Globus pallidus (tissue), 1 donor: ENCODE measurements around the gene IFNA8.
A peak's percentile ranks its signal among the peaks of the same experiment; 100 is the strongest.
"Not testable (repeated sequence)": the region's sequence is repeated elsewhere in the genome, so short reads cannot be mapped to it uniquely, and the experiment has no call there.

Experiments used
- DNase-seq: peaks from one replicate; pipeline ENCODE4 v3.0.0-alpha.2; 2015; ENCODE audit warnings: low spot score

The IFNA8 gene

DNA sequence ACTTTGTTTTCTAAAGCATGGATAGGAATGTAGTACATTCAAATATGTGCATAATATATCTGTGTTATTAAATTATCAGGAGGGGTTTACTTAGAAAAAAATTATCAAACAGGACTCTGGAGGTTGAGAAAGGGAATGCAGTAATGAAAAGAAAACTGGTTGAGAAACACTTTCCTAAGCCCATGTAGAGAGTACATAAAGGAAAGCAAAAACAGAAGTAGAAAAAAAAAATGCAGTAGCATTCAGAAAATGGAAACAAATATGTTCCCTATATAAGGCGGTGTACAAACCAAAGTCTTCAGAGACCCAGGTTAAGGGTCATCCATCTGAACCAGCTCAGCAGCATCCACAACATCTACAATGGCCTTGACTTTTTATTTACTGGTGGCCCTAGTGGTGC is at the start of gene IFNA8:
TSS of gene IFNA8 (plus strand) at position 301 of the 400 bp plus-strand sequence. CDS start at position 361, 60 bp downstream.
- DNase-seq = no peak

- DNase-seq = no peak
Measured at GRCh38 chr9:21362287-21362686, 46.6 kb upstream of the IFNA8 start.

- DNase-seq = not testable (repeated sequence)
Measured at GRCh38 chr9:21367169-21367568, 41.7 kb upstream of the IFNA8 start.

- no peak for DNase-seq
Measured at GRCh38 chr9:21367957-21368356, 41.0 kb upstream of the IFNA8 start, which contains the start of gene IFNA13. Gene IFNA13 (minus strand): TSS chr9:21368057. CDS start chr9:21368010, 47 bp downstream.

- DNase-seq = not testable (repeated sequence)
Measured at GRCh38 chr9:21371467-21371866, 37.5 kb upstream of the IFNA8 start.

GRCh38 chr9:21381448-21382339 is 27.2 kb upstream of the IFNA8 start:
- DNase-seq = no peak

DNA sequence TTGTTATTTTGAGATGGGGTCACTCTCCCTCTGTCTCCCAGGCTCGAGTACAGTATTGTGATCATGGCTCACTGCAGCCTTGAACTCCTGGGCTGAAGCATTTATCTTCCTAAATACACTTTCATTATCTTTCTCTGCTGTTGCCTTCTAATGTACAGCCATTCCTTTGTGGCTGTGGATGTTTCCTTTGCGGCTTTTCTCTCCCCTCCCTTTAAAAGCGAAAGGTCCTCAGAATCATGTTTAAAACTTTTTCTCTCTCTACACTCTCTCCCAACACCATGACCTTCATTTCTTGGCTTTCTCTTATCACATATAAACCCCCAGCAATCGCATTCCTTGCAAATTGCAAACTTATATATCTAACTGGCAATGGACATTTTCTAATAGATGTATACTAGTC is 25.3 kb upstream of the IFNA8 start:
- DNase-seq = no peak

DNA sequence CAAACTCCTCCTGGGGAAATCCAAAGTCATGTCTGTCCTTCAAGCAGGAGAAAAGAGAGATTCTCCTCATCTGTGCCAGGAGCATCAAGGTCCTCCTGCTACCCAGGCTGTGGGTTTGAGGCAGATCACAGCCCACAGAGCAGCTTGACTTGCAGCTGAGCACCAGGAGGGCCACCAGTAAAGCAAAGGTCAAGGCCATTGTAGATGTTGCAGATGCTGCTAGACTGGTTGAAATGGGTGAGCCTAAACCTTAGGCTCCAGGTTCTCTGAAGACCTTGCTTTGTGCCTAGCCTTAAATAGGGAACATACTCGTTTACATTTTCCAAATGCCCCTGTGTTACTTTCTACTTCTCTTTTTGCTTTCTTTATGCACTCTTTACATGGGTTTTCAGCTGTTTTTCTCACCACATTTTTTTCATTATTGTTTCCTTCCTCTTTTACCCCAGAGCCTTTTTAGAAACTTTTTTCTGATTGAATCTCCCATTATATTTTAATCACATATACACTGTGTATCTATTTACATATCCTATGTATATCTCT is 23.7 kb upstream of the IFNA8 start, which contains the start of gene IFNA2:
TSS of gene IFNA2 (minus strand) at position 268 of the 540 bp plus-strand sequence. CDS start at position 199, 69 bp downstream.
- DNase-seq = no peak

- DNase-seq = no peak
Measured at GRCh38 chr9:21392270-21392669, 16.6 kb upstream of the IFNA8 start.

DNA sequence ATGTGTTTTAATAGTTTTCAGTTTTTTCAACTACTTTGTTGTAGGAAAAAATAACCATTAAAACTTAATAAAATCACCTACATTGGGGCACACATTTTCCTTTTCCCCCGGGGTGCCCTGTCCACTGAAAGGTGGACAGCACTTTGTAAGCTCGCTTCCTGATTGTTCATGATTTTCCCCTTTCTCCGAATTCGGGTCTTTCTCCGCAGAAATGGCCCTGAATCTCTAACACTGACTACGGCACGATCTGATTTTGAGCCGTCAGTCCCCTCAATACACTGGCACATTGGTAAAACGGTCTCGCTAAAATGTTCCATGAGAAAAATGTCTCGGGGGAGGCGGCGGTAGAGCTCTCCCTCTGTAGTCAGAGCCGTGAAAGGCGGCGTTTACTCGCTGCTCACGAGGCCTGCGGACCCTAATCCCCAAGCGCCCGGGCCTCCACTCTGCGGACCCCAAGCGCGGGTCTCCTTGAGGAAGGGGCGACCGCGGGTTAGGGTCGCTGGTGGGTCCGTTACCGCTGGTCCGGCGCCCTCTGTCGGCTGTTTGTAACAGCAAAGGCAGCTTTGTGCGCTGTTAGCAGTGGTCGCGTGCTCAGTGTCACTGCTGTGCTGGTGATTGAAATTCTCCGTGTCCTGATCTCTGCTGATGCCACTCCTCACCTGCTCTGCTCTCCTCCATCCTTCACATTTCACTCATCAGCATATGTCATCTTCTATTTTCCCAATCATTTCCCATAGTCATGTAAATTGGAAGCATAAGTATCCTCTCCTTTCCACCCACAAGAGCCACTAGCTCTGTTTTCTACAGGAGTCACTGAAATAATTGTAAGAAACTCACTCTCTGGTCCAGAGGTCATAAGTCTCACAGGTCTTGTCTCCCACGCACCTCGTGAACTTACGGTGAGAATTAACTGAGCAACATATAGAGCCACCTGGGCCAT is 12.9 kb upstream of the IFNA8 start:
- DNase-seq = peak; percentile 64

GRCh38 chr9:21398955-21399489 is 9.9 kb upstream of the IFNA8 start:
- no peak for DNase-seq

GRCh38 chr9:21399956-21400355 is 9.0 kb upstream of the IFNA8 start:
- DNase-seq = no peak

DNA sequence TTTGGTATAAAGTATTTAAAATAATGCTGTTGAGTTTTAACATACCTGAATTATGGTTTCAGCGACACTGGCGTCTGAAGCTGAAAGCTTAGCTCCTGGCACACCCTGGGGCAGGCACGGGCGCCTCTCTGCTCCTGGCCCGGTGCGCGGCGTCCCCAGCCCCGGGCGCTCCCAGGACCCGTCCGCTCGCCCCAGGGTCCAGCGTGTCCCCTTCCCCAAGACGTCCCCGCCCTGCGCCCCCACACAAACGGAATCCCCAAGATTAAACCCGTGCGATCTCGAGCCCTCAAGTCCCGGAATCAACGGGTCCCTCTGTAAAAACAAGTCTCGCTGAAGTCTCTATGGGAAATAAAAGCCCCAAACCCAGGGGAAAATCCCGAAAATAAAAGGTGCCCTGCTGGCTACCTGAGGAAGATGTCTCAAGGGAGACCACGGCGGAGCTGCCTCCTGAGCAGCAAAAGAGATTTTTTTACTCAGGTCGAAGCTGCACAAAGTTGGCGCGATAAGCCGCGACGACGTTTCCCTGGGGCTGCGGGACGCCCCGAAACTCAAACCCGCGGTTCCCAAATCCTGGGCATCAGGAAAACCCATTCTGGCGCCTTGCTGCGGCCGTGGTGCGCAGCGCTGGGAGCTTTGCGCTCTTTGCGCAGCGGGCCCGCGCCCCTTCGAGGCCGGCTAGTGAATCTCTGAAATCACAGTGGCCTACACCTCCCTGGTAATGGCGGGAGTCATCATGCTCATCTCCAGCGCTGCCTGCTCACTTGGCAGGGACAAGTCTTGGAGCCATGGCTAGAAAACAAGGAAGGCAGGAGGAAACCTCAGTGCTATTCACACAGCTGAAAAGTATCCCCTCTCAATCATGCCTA is 6.3 kb upstream of the IFNA8 start:
- DNase-seq = peak; percentile 65

DNA sequence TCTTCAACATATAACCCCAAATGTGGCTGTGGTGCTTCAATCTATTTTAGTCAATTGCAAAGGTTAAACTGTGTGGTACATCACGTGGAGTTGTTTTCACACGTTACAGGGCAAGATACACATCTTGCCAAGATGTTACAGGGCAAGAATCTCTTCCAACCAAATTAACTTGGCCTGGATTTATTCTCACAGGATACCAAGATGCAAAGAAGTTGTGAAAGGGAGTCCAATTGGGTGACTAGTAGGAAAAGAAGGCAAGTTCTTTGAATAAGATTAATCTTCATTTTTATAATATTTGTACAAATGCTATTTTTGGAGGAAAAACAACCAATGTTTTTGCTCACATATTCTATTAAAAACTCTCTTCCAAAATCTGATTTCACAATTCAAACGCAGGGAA is 4.8 kb upstream of the IFNA8 start:
- no peak for DNase-seq

GRCh38 chr9:21412107-21412506 is 3.2 kb downstream of the IFNA8 start:
- DNase-seq = no peak

DNA sequence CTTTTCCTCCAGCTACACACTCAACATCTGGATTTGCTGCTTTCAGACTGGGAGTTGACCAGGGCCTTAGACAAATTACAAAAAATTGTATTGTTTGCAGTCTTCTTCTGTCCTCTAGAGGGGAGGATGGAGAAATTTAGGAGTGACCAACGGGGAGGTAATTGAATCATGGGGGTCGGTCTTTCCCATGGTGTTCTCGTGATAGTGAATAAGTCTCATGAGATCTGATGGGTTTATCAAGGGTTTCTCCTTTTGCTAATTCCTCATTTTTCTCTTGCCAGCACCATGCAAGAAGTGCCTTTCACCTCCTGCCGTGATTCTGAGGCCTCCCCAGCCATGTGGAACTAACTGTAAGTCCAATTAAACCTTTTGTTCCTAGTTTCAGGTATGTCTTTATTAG is 4.2 kb downstream of the IFNA8 start:
- DNase-seq = no peak

DNA sequence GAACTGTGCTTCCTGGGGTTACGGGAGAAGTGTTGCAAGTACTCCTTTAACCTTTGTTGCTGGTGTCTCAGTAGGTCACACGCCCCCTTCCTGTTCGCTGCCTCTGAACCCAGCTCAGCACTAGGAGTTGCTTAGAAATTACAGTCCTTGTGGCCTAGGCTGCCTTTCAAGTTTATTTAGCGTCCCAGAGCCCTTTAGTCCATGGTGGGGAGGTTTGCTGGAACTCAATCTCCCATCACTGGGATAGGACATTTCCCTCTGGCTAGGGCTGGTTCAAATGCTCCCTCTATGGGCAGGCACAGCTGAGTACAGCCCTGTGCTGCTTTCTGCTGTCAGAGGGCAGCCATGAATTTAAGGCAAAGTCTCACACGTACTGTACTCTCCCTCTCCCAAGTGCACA is 4.7 kb downstream of the IFNA8 start:
- DNase-seq = peak; percentile 64

GRCh38 chr9:21414220-21414940 is 5.5 kb downstream of the IFNA8 start:
- DNase-seq = no peak

GRCh38 chr9:21415493-21416267 is 6.8 kb downstream of the IFNA8 start:
- DNase-seq = no peak
